ENCODE results near the gene SMIM12.
"Not testable (repeated sequence)": the region's sequence is repeated elsewhere in the genome, so short reads cannot be mapped to it uniquely, and the experiment has no call there.

SMIM12 gene

DNA sequence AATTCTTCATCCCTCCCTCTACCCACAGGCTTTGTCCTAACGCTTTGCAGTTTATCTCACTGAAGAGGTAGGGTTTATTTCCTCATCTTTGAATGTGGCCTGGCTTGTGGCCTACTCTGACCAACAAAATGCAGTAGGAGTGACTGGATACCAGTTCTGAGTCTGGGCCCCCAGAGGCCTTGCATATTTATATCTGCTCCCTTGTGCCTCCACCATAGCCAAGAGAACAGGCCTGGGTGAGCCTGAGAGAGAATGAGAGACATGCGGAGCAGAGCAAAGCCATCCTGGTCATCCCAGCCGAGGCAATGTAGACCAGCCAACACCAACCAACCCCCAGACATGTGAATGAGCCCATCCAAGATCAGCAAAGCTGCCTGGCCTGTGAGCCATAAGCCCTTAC, 30.3 kb downstream of the SMIM12 start:
- DNase-seq (ENCODE audit: extremely low read depth, low read depth): no peak
- TF ChIP-seq, protein P1, sequence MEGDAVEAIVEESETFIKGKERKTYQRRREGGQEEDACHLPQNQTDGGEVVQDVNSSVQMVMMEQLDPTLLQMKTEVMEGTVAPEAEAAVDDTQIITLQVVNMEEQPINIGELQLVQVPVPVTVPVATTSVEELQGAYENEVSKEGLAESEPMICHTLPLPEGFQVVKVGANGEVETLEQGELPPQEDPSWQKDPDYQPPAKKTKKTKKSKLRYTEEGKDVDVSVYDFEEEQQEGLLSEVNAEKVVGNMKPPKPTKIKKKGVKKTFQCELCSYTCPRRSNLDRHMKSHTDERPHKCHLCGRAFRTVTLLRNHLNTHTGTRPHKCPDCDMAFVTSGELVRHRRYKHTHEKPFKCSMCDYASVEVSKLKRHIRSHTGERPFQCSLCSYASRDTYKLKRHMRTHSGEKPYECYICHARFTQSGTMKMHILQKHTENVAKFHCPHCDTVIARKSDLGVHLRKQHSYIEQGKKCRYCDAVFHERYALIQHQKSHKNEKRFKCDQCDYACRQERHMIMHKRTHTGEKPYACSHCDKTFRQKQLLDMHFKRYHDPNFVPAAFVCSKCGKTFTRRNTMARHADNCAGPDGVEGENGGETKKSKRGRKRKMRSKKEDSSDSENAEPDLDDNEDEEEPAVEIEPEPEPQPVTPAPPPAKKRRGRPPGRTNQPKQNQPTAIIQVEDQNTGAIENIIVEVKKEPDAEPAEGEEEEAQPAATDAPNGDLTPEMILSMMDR (IDR thresholded peaks at IDR 0.05; ENCODE audit: low read depth, low read length, missing control alignments): no peak
- H3K4me3 ChIP-seq (replicated peaks; ENCODE audit: low read depth, low read length): no peak overlapping the region

GRCh38 chr1:34828611-34829010, 30.9 kb downstream of the SMIM12 start:
- H3K4me3 ChIP-seq (replicated peaks; ENCODE audit: low read depth, low read length): no peak overlapping the region
- TF ChIP-seq, protein P1 (IDR thresholded peaks at IDR 0.05; ENCODE audit: low read depth, low read length, missing control alignments): no peak
- no peak for DNase-seq (ENCODE audit: extremely low read depth, low read depth)

GRCh38 chr1:34827341-34827941, 32.1 kb downstream of the SMIM12 start:
- DNase-seq (ENCODE audit: extremely low read depth, low read depth): no peak
- TF ChIP-seq, protein P1 (IDR thresholded peaks at IDR 0.05; ENCODE audit: low read depth, low read length, missing control alignments): no peak

GRCh38 chr1:34825455-34826091, 34.0 kb downstream of the SMIM12 start:
- TF ChIP-seq, protein P1 (IDR thresholded peaks at IDR 0.05; ENCODE audit: low read depth, low read length, missing control alignments): no peak
- H3K4me3 ChIP-seq (replicated peaks; ENCODE audit: low read depth, low read length): no peak overlapping the region
- DNase-seq (ENCODE audit: extremely low read depth, low read depth): no peak

More at GRCh38 chr1:34827341-34827941, 32.1 kb downstream of the SMIM12 start:
- no peak overlapping the region for H3K4me3 ChIP-seq (replicated peaks; ENCODE audit: low read depth, low read length)

GRCh38 chr1:34824817-34825454, 34.6 kb downstream of the SMIM12 start:
- no peak overlapping the region for H3K4me3 ChIP-seq (replicated peaks; ENCODE audit: low read depth, low read length)
- no peak for DNase-seq (ENCODE audit: extremely low read depth, low read depth)
- TF ChIP-seq, protein P1 (IDR thresholded peaks at IDR 0.05; ENCODE audit: low read depth, low read length, missing control alignments): no peak

- DNase-seq (ENCODE audit: extremely low read depth, low read depth): no peak
- H3K4me3 ChIP-seq (replicated peaks; ENCODE audit: low read depth, low read length): no peak overlapping the region
- TF ChIP-seq, protein P1 (IDR thresholded peaks at IDR 0.05; ENCODE audit: low read depth, low read length, missing control alignments): no peak
Measured at GRCh38 chr1:34822202-34822601, 37.3 kb downstream of the SMIM12 start.

DNA sequence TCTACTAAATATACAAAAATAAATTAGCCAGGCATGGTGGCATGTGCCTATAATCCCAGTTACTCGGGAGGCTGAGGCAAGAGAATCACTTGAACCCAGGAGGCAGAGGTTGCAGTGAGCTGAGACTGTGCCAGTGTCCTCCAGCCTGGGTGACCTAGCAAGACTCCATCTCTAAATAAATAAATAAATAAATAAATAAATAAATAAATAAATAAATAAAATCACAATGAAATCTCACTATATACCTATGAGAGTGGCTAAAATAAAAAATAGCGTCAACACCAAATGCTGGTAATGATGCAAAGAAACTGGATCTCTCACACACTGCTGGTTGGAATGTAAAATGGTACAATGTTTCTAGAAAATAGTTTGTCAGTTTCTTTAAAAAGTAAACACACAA, 40.7 kb downstream of the SMIM12 start:
- DNase-seq (ENCODE audit: extremely low read depth, low read depth); H3K4me3 ChIP-seq (replicated peaks; ENCODE audit: low read depth, low read length): not testable (repeated sequence)

All from HFF-Myc (cell line).